HEK293T (cell line): ENCODE data around the gene LRP5.

ENCODE experiments used
- CTCF ChIA-PET: fragments of 350-600 bp; formaldehyde crosslinking; extraction: SDS; loops from one replicate; lab custom pipeline; 2021; ENCODE audit warnings: antibody characterized with exemption, inconsistent platforms; lab: Yijun Ruan, JAX
- POLR2A ChIA-PET: fragments of 350-600 bp; formaldehyde crosslinking; extraction: SDS; loops from one replicate; lab custom pipeline; 2020; ENCODE audit warnings: antibody characterized with exemption, inconsistent platforms; lab: Yijun Ruan, JAX
- DNase-seq: peaks from one replicate; pipeline ENCODE4 v3.0.0; 2012; ENCODE audit warnings: mixed read lengths; ENCODE audit errors: extremely low spot score
- ARNT ChIP-seq: fragments of 450-650 bp; IDR thresholded peaks from 2 replicates; pipeline ENCODE4 v1.6.1; 2017; ENCODE audit warnings: mild to moderate bottlenecking
- BHLHE40 ChIP-seq: fragments of 450-650 bp; IDR thresholded peaks from 2 replicates; pipeline ENCODE4 v1.6.1; 2016; ENCODE audit warnings: mild to moderate bottlenecking, moderate library complexity, borderline replicate concordance
- CTBP1 ChIP-seq: fragments of 450-650 bp; IDR thresholded peaks from 2 replicates; pipeline ENCODE4 v1.6.1; 2016; ENCODE audit warnings: borderline replicate concordance
- ELF4 ChIP-seq: fragments of 450-650 bp; IDR thresholded peaks from 2 replicates; pipeline ENCODE4 v1.6.1; 2017; ENCODE audit warnings: antibody characterized with exemption
- FOXA1 ChIP-seq: fragments of 450-650 bp; IDR thresholded peaks from 2 replicates; pipeline ENCODE4 v1.6.1; 2016; ENCODE audit warnings: mild to moderate bottlenecking
- FOXK2 ChIP-seq: fragments of 450-650 bp; IDR thresholded peaks from 2 replicates; pipeline ENCODE4 v1.6.1; 2016; ENCODE audit warnings: mild to moderate bottlenecking
- FOXM1 ChIP-seq: fragments of 450-650 bp; IDR thresholded peaks from 2 replicates; pipeline ENCODE4 v1.6.1; 2017; ENCODE audit warnings: mild to moderate bottlenecking, borderline replicate concordance
- HDGF ChIP-seq: fragments of 450-650 bp; IDR thresholded peaks from 2 replicates; pipeline ENCODE4 v1.6.1; 2017; ENCODE audit warnings: antibody characterized with exemption, borderline replicate concordance
- L3MBTL2 ChIP-seq: fragments of 450-650 bp; conservative IDR thresholded peaks from 2 replicates; pipeline ENCODE4 v1.6.1; 2016; ENCODE audit warnings: mild to moderate bottlenecking
- LEF1 ChIP-seq: fragments of 450-650 bp; IDR thresholded peaks from 2 replicates; pipeline ENCODE4 v1.6.1; 2017; ENCODE audit warnings: mild to moderate bottlenecking, borderline replicate concordance
- NFRKB ChIP-seq: fragments of 450-650 bp; IDR thresholded peaks from 2 replicates; pipeline ENCODE4 v1.6.1; 2016; ENCODE audit warnings: mild to moderate bottlenecking, moderate library complexity
- PKNOX1 ChIP-seq: fragments of 450-650 bp; IDR thresholded peaks from 2 replicates; pipeline ENCODE4 v1.6.1; 2016
- SP1 ChIP-seq: fragments of 450-650 bp; IDR thresholded peaks from 2 replicates; pipeline ENCODE4 v1.6.1; 2017
- SUZ12 ChIP-seq: fragments of 450-650 bp; IDR thresholded peaks from 2 replicates; pipeline ENCODE4 v1.6.1; 2016; ENCODE audit warnings: mild to moderate bottlenecking
- TARDBP ChIP-seq: fragments of 450-650 bp; IDR thresholded peaks from 2 replicates; pipeline ENCODE4 v1.6.1; 2016
- ZNF384 ChIP-seq: fragments of 450-650 bp; IDR thresholded peaks from 2 replicates; pipeline ENCODE4 v1.6.1; 2016

Gene LRP5

GRCh38 chr11:68460741-68461574 lies 148.6 kb downstream of the LRP5 start, which contains the start of gene PPP6R3:
TSS of gene PPP6R3 (plus strand) at chr11:68460752. CDS start at chr11:68537665, 76,913 bp downstream.
- ChIA-PET CTCF (no interaction called here), POLR2A (interaction anchor here (0.9 to 1.4 kb wide), 2 partner anchors 150 to 188 kb away, joined by 3 read pairs; no protein-coding TSS in a partner anchor)
- DNase-seq: peak; percentile 50
- TF ChIP-seq ELF4: no peak
- TF ChIP-seq LEF1: no peak; the same call in 1 of the 2 replicates
- no peak for TF ChIP-seq BHLHE40
- no peak for TF ChIP-seq PKNOX1

DNA sequence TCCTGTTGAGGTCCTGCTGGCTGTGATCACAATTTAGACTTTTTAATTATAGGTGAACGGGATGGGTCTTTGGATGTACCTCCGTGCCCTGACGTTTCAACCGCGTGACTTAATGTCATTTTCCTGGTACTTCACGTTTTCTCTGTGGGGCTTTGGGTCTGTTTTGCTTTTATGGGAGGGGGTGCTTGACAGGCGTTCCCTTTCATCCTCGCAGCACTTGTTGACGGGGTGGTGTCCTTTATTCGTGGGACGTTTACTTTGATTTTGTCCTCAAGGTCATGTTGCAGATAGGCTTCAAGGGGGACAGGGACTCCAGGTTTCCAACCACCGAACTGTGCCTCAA lies 149.2 kb downstream of the LRP5 start:
- POLR2A ChIA-PET: interaction anchor here (0.9 to 1.0 kb wide), 2 partner anchors 45 to 102 kb away, joined by 3 read pairs; no protein-coding TSS in a partner anchor
- CTCF ChIA-PET: no interaction called here
- TF ChIP-seq FOXA1 (no peak), SUZ12 (no peak), L3MBTL2 (no peak), PKNOX1 (no peak), SP1 (no peak), FOXK2 (no peak)
- peak; percentile 4 for DNase-seq

DNA sequence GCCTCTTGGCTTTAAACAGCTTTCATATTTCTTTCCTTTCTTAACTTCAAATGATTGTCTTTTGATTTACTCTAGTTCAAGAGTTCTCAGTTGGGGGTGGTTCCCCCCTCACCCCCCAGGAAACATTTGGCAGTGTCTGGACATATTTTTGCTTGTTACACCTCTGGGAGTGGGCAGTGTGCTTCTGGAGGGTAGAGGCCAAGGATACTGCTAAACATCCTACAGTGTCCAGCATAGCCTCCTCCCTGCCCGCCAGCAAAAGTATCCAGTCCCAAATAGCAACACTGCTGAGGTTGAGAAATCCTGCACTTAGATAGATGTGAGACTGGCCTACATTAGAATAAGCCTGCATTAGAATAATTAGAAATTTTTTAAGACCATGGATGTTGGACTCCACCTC lies 151.3 kb downstream of the LRP5 start:
- TF ChIP-seq FOXK2: no peak
- no peak for TF ChIP-seq BHLHE40
- TF ChIP-seq FOXM1: no peak
- no peak for TF ChIP-seq TARDBP
- TF ChIP-seq ZNF384: no peak
- TF ChIP-seq L3MBTL2: no peak
- no peak for TF ChIP-seq CTBP1
- no peak for TF ChIP-seq ARNT
- TF ChIP-seq ELF4: no peak
- no peak for TF ChIP-seq NFRKB
- TF ChIP-seq FOXA1: no peak
- TF ChIP-seq PKNOX1: no peak
- no peak for DNase-seq
- ChIA-PET CTCF (interaction anchor here (0.6 kb wide), 1 partner anchor 46 kb away, joined by 4 read pairs; no protein-coding TSS in a partner anchor), POLR2A (no interaction called here)

DNA sequence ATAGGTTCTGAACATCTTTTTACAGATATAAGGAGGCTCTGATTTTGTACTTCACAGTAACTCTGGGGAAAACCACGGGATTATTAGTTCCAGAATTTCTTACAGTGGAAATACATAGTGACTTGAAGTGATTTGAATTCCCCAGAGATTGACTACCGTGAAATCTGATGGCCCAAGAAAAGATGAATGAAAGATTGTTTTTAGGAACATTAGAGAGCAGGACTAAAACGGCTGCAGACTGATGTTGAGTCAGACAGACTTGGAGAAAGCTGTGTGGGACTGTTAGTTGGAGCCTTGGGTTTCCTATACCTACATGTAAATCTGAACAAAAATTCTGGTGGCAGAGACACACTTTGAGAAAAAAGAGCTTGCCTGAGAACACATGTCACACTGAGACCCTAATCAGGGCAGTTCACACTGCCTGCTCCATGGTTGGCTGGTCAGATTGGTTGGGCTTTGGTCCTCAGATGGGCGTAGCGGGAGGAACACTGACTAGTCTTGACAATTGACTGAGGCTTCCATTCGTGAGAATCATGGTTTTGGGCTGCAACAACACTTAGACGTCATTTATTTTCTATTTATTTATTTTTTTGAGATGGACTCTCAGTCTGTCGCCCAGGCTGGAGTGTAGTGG lies 154.9 kb downstream of the LRP5 start:
- TF ChIP-seq SUZ12 (no peak), CTBP1 (no peak), ZNF384 (no peak), FOXA1 (no peak), ELF4 (no peak), FOXK2 (no peak), NFRKB (no peak), PKNOX1 (no peak), LEF1 (no peak), SP1 (no peak), HDGF (no peak), ARNT (no peak), TARDBP (no peak), BHLHE40 (no peak), L3MBTL2 (no peak), FOXM1 (no peak)
- ChIA-PET POLR2A (no interaction called here), CTCF (no interaction called here)
- DNase-seq: no peak

GRCh38 chr11:68468217-68468828 lies 155.9 kb downstream of the LRP5 start:
- DNase-seq: no peak
- POLR2A ChIA-PET: no interaction called here

More at GRCh38 chr11:68468217-68468828, 155.9 kb downstream of the LRP5 start:
- CTCF ChIA-PET: no interaction called here
- TF ChIP-seq SUZ12 (no peak), L3MBTL2 (no peak), LEF1 (no peak), ZNF384 (no peak), SP1 (no peak), NFRKB (no peak), TARDBP (no peak), HDGF (no peak), FOXM1 (no peak)
